ENCODE results near the gene NTSR2. TPM values are rescaled to one million over a fixed set of nuclear protein-coding genes. Genes with fewer than 3 reads are reported as not detected.

The NTSR2 gene
- total and polyA plus RNA-seq, 4 donors, result not detected

GRCh38 chr2:11642972-11643371 is 27.0 kb downstream of the NTSR2 start:
- no peaks in the 10 kb centered on the region for H3K4me1 ChIP-seq (ENCODE audit: control insufficient read depth in 4 of 4, insufficient read depth in 4 of 4, low read length in 3 of 4)
- H3K4me3 ChIP-seq (ENCODE audit: low read depth in 1 of 3, low read length in 3 of 3), result no peak overlapping the region
- no peaks in the 10 kb centered on the region for H3K27me3 ChIP-seq (ENCODE audit: control insufficient read depth in 4 of 4, insufficient read depth in 4 of 4, low read length in 3 of 4)
- no peak for DNase-seq (ENCODE audit: low spot score)
- TF ChIP-seq RXRA (IDR thresholded peaks at IDR 0.05) (no peak), NR2F2 (IDR thresholded peaks at IDR 0.05) (no peak), CTCF (IDR thresholded peaks at IDR 0.05; ENCODE audit: low read depth, low read length, missing input control) (no peak), EGR1 (IDR thresholded peaks at IDR 0.05; ENCODE audit: low read depth in 2 of 2) (no peak), FOXA1 (IDR thresholded peaks at IDR 0.05) (no peak), ATF3 (IDR thresholded peaks at IDR 0.05) (no peak), GABPA (IDR thresholded peaks at IDR 0.05 in 1 of 2, conservative IDR thresholded peaks at IDR 0.05 in 1 of 2) (no peak), YY1 (IDR thresholded peaks at IDR 0.05) (no peak), RAD21 (IDR thresholded peaks at IDR 0.05) (no peak)
- TF ChIP-seq, protein P1, sequence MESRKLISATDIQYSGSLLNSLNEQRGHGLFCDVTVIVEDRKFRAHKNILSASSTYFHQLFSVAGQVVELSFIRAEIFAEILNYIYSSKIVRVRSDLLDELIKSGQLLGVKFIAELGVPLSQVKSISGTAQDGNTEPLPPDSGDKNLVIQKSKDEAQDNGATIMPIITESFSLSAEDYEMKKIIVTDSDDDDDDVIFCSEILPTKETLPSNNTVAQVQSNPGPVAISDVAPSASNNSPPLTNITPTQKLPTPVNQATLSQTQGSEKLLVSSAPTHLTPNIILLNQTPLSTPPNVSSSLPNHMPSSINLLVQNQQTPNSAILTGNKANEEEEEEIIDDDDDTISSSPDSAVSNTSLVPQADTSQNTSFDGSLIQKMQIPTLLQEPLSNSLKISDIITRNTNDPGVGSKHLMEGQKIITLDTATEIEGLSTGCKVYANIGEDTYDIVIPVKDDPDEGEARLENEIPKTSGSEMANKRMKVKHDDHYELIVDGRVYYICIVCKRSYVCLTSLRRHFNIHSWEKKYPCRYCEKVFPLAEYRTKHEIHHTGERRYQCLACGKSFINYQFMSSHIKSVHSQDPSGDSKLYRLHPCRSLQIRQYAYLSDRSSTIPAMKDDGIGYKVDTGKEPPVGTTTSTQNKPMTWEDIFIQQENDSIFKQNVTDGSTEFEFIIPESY (IDR thresholded peaks at IDR 0.05), result no peak
- 83% methylated on average over 7 of the region's 7 CpGs for WGBS
- H3K36me3 ChIP-seq (ENCODE audit: control insufficient read depth in 4 of 4, insufficient read depth in 3 of 4, low read depth in 1 of 4, low read length in 3 of 4), result peaks cover 0 to 7% (median 3%) of the 10 kb centered on the region in 4 donors
- H3K27ac ChIP-seq (ENCODE audit: low read depth in 1 of 2, low read length in 2 of 2), result no peak overlapping the region
- H3K9me3 ChIP-seq (ENCODE audit: control insufficient read depth in 4 of 4, low read length in 3 of 4), result no peaks in the 10 kb centered on the region
- H3K9ac ChIP-seq (ENCODE audit: low read depth in 1 of 2, low read length in 2 of 2), result no peak overlapping the region

GRCh38 chr2:11640132-11640531 is 29.9 kb downstream of the NTSR2 start:
- H3K4me1 ChIP-seq (ENCODE audit: control insufficient read depth in 4 of 4, insufficient read depth in 4 of 4, low read length in 3 of 4), result no peaks in the 10 kb centered on the region
- no peak overlapping the region for H3K4me3 ChIP-seq (ENCODE audit: low read depth in 1 of 3, low read length in 3 of 3)
- no peaks in the 10 kb centered on the region for H3K9me3 ChIP-seq (ENCODE audit: control insufficient read depth in 4 of 4, low read length in 3 of 4)
- no peaks in the 10 kb centered on the region for H3K27me3 ChIP-seq (ENCODE audit: control insufficient read depth in 4 of 4, insufficient read depth in 4 of 4, low read length in 3 of 4)
- H3K27ac ChIP-seq (ENCODE audit: low read depth in 1 of 2, low read length in 2 of 2), result no peak overlapping the region
- no peak for DNase-seq (ENCODE audit: low spot score)
- peaks cover 0 to 7% (median 4%) of the 10 kb centered on the region in 4 donors for H3K36me3 ChIP-seq (ENCODE audit: control insufficient read depth in 4 of 4, insufficient read depth in 3 of 4, low read depth in 1 of 4, low read length in 3 of 4)
- H3K9ac ChIP-seq (ENCODE audit: low read depth in 1 of 2, low read length in 2 of 2), result no peak overlapping the region
- TF ChIP-seq RXRA (IDR thresholded peaks at IDR 0.05), result no peak
- no peak for TF ChIP-seq FOXA1 (IDR thresholded peaks at IDR 0.05)
- TF ChIP-seq NR2F2 (IDR thresholded peaks at IDR 0.05), result no peak
- TF ChIP-seq FOXA2 (IDR thresholded peaks at IDR 0.05), result no peak
- TF ChIP-seq CTCF (IDR thresholded peaks at IDR 0.05; ENCODE audit: low read depth, low read length, missing input control), result no peak
- TF ChIP-seq REST (IDR thresholded peaks at IDR 0.05), result no peak
- no peak for TF ChIP-seq YY1 (IDR thresholded peaks at IDR 0.05)
- TF ChIP-seq, protein P1 (IDR thresholded peaks at IDR 0.05), result no peak
- TF ChIP-seq RAD21 (IDR thresholded peaks at IDR 0.05), result no peak
- no peak for TF ChIP-seq HNF4A (conservative IDR thresholded peaks at IDR 0.05)
- no peak for TF ChIP-seq EGR1 (IDR thresholded peaks at IDR 0.05; ENCODE audit: low read depth in 2 of 2)
- TF ChIP-seq JUND (IDR thresholded peaks at IDR 0.05), result no peak
- no peak for TF ChIP-seq ATF3 (IDR thresholded peaks at IDR 0.05)
- no peak for TF ChIP-seq TAF1 (conservative IDR thresholded peaks at IDR 0.05)
- TF ChIP-seq SP1 (IDR thresholded peaks at IDR 0.05), result no peak
- TF ChIP-seq, protein P2, sequence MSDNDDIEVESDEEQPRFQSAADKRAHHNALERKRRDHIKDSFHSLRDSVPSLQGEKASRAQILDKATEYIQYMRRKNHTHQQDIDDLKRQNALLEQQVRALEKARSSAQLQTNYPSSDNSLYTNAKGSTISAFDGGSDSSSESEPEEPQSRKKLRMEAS (IDR thresholded peaks at IDR 0.05), result no peak
- TF ChIP-seq HNF4G (IDR thresholded peaks at IDR 0.05), result no peak
- TF ChIP-seq GABPA (IDR thresholded peaks at IDR 0.05 in 1 of 2, conservative IDR thresholded peaks at IDR 0.05 in 1 of 2), result no peak
- 97% methylated on average over 27 of the region's 27 CpGs for WGBS
